ENCODE data around the gene ARF1.

- TF ChIP-seq TCF12 (IDR thresholded peaks at IDR 0.05; ENCODE audit: low read depth) (no peak), EP300 (IDR thresholded peaks at IDR 0.05; ENCODE audit: borderline replicate concordance) (no peak), CREB1 (IDR thresholded peaks at IDR 0.05; ENCODE audit: low read depth) (no peak), YY1 (IDR thresholded peaks at IDR 0.05; ENCODE audit: low read depth) (no peak)
These were observed 22.9 kb downstream of the ARF1 start for GRCh38 chr1:228105270-228105995.

All from Ishikawa (cell line).